HG03575 (cell line): ENCODE measurements around the gene ZNF396.

Source experiments
- ATAC-seq: cut with Tn5 transposase; IDR thresholded peaks from one replicate; pipeline ENCODE4 v1.9.1; 2021; ENCODE audit not compliant: unreplicated experiment, insufficient number of reproducible peaks, low FRiP score; ENCODE audit errors: extremely low read depth

The ZNF396 gene

DNA sequence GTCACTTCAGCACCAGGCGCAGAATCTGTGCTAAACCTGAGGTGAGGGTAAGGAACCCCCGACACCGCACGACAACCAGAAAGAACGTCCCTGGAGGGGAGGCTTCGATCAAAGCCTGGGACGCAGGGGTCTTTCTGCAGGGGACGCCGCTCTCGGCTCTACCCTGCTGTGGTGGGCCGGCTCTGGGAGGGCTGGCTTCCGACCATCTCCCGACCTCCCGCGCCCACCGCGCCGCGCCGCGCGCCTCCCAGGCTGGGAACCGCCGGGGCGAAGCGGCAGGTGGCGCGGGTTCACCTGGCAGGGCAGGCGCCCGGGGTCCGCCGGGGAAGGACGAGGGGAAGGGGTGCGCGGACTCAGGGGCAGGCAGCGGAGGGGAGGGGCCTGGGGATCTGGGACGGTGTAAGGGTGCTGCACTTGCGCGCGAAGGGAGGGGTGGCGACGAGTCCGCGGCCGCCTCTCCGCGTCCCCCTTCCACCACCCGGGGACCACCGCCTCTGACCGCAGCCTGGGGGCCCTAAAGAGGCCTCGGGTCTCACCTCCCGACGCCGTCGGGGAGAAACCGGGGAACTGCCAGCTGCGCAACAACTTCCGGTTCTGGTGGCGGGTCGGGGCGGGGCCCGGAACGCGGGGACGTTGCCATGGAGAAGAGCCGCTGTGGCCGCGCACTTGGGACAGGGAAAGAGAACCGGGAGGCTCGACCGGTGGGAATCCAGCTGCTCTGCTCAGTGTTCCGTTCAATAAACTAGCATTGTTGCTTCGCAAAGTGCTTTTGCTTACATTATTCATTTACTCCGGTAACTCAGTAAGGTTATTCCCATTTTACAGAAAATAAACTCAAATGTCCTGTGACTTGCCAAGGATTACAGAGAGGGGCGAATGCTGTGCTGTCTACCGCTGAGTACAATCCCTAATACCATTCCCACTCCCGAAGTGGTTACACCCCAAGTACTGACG is at the start of gene ZNF396:
ZNF396 (minus strand) TSS at position 596 of the 954 bp plus-strand sequence. CDS start 3,045 bp downstream, outside the sequence.
- no peak for ATAC-seq

GRCh38 chr18:35426786-35427185 is 49.6 kb upstream of the ZNF396 start:
- ATAC-seq, result no peak

DNA sequence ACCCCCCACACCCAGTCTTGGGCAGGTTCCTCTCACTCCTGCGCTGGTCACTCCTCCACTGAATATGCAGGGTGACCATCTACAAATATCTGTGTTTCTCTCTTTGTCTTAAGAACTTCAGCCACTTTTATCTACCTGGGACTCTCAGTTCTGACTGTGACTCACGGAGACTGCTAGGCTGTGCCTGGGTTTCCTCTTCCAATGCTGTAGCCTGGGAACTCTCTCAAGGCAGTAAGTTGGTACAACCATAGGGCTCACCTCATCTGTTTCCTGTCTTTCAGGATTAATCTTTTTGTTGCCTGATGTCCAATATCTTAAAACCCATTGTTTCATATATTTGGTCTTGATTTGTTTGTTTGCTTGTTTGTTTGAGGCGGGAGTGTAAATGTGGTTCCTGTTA is 47.2 kb upstream of the ZNF396 start:
- ATAC-seq, result no peak

GRCh38 chr18:35422237-35422636 is 45.1 kb upstream of the ZNF396 start:
- ATAC-seq, result no peak

DNA sequence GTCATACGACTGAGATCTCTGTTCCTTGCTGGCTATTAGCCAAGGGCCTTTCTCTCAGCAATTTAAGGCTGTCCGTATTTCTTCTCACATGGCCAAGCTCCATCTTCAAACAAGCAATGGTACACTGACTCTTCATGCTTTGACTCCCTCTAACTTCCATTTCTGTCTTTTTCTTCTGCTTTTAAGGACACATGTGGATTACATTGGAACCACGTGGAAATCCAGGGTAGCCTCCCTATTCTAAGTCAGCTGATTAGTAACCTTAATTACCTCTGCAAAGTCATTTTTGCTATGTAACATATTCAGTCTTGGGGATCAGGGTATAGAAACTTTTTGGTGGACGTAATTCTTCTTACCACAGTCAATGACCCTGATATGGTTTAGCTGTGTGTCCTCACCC is 41.5 kb upstream of the ZNF396 start:
- ATAC-seq, result no peak

GRCh38 chr18:35417223-35417622 is 40.1 kb upstream of the ZNF396 start:
- ATAC-seq, result no peak

GRCh38 chr18:35415511-35416073 is 38.5 kb upstream of the ZNF396 start:
- ATAC-seq, result no peak

- no peak for ATAC-seq
Observed at GRCh38 chr18:35413163-35413511, 36.0 kb upstream of the ZNF396 start.

- ATAC-seq, result no peak
Observed at GRCh38 chr18:35411625-35412351, 34.7 kb upstream of the ZNF396 start.

DNA sequence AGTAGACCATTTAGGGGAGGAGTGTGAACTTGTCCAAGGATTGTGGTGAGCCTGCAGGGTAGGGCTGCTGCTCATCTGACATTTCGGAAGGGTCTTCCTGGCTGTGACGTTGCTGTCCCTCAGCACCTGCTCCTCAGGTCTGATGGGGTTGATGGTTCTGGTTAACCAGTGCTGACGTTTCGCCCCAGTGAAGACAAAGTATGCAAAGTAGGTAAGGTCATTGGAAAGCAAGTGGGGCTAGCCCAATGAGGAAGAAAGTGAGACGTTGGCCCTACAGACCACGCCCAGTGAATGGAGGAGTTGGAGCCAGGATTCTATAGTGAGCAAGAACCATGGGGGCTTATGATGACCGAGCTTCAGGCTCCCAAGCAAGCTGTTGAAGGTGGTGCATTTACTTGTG is 33.4 kb upstream of the ZNF396 start:
- peak; percentile 31 for ATAC-seq

GRCh38 chr18:35409911-35410310 is 32.8 kb upstream of the ZNF396 start:
- ATAC-seq, result no peak

GRCh38 chr18:35408843-35409261 is 31.7 kb upstream of the ZNF396 start:
- ATAC-seq, result no peak

GRCh38 chr18:35407871-35408481 is 30.8 kb upstream of the ZNF396 start:
- no peak for ATAC-seq

- no peak for ATAC-seq
Observed at GRCh38 chr18:35406666-35407065, 29.5 kb upstream of the ZNF396 start.

- ATAC-seq, result no peak
Observed at GRCh38 chr18:35397976-35398375, 20.8 kb upstream of the ZNF396 start.

DNA sequence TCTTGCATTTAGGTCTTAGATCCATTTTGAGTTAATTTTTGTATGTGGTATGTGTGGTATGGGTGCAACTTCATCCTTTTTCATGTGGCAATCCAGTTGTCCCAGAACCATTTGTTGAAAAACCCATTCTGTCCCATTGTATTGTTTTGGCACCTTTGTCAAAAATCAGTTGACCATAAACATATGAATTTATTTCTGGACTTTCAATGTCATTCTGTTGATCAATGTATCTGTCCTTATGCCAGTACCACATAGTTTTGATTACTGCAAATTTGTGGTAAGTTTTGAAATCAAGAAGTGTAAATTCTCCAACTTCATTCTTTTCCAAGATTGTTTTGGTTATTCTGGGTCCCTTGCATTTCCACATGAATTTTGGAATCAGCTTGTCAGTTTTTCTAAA is 16.6 kb upstream of the ZNF396 start:
- ATAC-seq, result no peak

DNA sequence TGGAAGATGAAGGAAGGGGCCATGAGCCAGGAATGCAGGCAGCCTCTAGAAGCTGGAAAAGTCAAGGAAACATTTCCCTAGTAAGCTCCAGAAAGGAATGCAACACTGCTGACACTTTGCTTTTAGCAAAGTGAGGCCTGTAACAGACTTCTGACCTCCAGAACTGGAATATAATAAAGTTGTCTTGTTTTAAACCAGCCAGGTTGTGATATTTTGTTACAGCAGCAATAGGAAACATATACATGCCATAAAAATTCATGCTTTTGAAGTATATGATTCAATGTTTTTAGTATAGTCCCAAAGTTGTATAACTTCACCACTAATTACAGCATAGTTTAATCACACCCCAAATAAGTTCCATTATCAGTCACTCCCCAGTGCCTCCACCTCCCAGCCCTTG is 15.2 kb upstream of the ZNF396 start:
- ATAC-seq, result no peak

- ATAC-seq, result no peak
Observed at GRCh38 chr18:35390951-35391700, 14.0 kb upstream of the ZNF396 start.

DNA sequence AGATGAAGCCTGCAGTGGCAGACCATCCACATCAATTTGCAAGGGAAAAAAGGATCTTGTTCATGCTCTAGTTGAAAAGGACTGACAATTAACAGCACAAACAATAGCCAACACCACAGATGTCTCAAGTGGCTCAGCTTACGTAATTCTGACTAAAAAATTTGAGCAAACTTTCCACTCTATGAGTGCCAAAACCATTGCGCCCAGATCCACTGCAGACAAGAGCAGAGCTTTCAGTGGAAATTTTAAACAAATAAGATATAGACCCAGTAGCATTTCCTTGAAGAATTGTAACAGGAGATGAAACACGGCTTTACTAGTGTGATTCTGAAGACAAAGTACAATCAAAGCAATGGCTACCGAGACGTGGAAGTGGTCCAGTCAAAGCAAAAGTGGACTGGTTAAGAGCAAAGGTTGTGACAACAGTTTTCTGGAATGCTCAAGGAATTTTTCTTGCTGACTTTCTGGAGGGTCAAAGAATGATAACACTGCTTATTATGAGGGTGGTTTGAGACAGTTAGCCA is 12.0 kb upstream of the ZNF396 start:
- no peak for ATAC-seq
